GM18505 (cell line): ENCODE measurements around the gene PNMA8B.
A peak's percentile ranks its signal among the peaks of the same experiment; 100 is the strongest.

Experiments
- ATAC-seq: cut with Tn5 transposase; IDR thresholded peaks from one replicate; pipeline ENCODE4 v1.9.1; 2021; ENCODE audit not compliant: unreplicated experiment
- POLR2A ChIP-seq: IDR thresholded peaks from 4 replicates; pipeline ENCODE4 v1.6.1; 2011; ENCODE audit warnings: borderline replicate concordance; ENCODE audit not compliant: insufficient read depth, insufficient read length; ENCODE audit errors: extremely low read depth

The PNMA8B gene

DNA sequence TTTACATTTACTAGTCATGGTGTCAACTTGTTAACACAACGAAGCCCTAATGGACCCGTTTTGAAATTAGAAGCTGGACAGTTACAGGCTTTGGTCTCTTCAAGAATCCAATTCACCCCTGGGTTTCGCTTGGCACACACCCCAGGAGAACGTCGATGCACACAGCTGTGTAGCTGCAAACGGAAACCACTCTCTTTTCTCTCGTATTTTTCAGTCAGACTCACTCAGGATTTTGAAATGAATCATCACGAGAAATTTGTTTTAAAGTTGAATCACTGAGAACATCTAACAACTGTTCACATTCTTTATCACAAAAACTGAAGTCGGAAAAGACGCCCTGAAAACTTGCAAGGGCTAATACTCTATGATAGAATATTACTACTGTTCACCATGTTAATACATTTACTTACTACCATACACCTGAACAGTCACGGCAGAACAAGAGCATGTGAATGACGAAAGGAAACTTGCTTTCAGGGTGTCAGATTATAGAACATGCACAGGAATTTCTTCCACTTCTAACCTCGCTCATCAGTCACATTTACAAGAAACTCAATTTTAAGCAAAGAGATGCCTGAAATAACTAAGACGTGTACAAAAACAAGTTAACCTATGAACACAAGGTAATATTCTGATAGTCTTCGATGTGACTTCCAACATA, 29.0 kb downstream of the PNMA8B start:
- ATAC-seq = peak; percentile 58
- TF ChIP-seq POLR2A = no peak

DNA sequence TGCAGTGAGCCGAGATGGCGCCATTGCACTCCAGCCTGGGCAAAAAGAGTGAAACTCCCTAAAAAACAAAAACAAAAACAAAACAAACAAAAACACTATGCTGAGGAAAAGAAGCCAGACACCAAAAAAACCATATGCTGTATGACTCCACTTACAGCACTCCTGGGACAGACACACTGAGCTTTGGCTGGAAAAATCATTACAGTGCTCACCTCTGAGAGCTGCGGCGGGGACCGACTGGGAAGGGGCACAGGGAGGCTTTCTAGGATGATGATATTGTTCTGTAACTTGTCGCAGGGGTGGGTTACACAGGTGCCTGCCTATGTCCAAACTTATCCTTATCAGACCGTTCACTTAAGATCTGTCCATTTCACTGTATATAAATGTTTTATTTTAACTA, 32.2 kb downstream of the PNMA8B start:
- no peak for ATAC-seq
- no peak for TF ChIP-seq POLR2A

- no peak for ATAC-seq
- no peak for TF ChIP-seq POLR2A
These were observed 34.1 kb downstream of the PNMA8B start for GRCh38 chr19:46461537-46461936.

DNA sequence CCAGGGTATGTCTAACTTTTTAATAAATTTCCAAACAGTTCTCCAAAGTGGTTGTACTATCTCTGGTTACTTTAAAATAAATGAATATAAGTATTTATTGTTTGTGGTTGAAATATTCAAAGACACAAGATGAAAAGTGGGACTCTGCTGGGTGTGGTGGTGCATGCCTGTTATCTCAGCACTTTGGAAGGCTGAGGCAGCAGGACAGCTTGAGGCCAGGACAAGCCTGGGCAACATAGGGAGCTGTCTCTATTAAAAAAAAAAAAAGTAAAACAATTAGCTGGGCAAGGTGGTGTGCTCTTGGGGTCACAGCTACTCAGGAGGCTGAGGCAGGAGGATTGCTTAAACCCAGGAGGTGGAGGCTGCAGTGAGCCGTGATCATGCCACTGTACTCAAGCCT, 34.7 kb downstream of the PNMA8B start:
- no peak for TF ChIP-seq POLR2A
- no peak for ATAC-seq

DNA sequence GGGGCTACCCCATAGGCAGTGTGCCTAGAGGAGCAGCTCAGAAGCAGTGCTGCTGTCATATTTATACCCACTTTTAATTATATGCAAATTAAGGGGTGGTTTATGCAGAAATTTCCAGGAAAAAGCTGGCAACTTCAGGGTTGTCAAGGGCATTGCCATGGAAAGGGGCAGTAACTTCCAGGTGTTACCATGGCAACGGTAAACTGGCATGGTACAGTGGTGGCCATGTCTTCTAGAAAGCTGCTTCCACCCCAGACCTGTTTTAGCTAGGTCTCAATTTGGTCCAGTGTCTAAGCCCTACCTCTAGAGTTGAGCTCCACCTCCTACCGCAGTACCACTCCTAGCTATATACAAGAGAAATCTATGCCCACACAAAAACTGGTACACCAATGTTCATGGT, 35.6 kb downstream of the PNMA8B start:
- TF ChIP-seq POLR2A = no peak
- no peak for ATAC-seq

- no peak for ATAC-seq
- no peak for TF ChIP-seq POLR2A
These were observed 38.7 kb downstream of the PNMA8B start for GRCh38 chr19:46456930-46457329.

DNA sequence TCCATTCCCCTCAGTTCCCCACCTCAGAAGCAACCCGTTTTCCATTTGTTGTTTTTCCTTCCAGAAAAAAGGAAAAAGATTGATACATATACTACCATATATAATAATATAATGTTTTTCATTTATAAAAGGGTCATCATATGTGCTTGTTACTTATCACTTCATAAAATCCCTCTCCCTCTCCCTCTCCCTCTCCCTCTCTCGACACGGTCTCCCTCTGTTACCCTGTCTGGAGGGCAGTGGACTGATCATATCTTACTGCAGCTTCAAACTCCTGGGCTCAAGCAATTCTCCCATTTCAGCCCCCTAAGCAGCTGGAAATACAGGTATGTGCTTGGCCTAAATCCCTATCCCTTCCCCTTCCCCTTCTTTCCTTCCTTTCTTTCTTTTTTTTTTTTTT, 41.4 kb downstream of the PNMA8B start:
- no peak for ATAC-seq
- TF ChIP-seq POLR2A = no peak

- ATAC-seq = no peak
- no peak for TF ChIP-seq POLR2A
These were observed 42.0 kb downstream of the PNMA8B start for GRCh38 chr19:46453661-46454060.

- TF ChIP-seq POLR2A = no peak
- ATAC-seq = no peak
These were observed 43.5 kb downstream of the PNMA8B start for GRCh38 chr19:46452186-46452585.

GRCh38 chr19:46451352-46451751, 44.3 kb downstream of the PNMA8B start:
- no peak for ATAC-seq
- TF ChIP-seq POLR2A = no peak

- no peak for TF ChIP-seq POLR2A
- no peak for ATAC-seq
These were observed 44.9 kb downstream of the PNMA8B start for GRCh38 chr19:46450737-46451136.

DNA sequence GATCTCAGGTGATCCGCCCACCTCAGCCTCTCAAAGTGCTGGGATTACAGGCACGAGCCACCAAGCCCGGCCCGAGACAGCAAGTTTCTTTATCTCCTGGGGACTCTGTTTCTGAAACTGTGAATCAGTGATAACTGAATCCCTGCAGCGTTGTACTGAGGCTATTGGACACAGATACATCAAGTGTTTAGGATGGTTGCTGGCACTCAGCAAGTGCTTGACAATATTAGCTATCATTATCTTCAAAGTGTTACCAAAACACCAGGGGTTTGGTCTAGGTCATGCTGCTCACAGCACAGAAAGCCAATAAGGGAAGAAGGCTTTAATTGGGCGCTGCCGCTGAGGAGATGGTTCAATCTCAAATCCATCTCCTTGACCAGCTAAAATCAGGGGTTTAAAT, 46.4 kb downstream of the PNMA8B start:
- ATAC-seq = no peak
- TF ChIP-seq POLR2A = no peak

DNA sequence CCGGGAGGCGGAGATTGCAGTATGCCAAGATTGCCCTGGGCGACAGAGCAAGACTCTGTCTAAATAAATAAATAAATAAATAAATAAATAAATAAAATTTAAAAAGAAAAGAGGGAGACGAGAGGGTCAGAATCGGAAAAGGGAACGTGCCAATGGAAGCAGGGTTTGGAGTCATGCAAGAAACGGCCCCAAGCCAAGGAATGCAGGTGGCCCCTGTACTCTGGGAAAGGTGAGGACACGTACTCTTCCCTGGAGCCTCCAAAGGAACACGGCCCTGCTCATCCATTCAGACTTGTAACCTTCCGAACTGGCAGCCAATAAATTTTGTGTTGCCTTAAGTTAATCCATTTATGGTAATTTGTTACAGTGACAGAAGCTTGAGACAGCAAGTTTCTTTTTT, 47.1 kb downstream of the PNMA8B start:
- TF ChIP-seq POLR2A = no peak
- ATAC-seq = no peak

- TF ChIP-seq POLR2A = no peak
- no peak for ATAC-seq
These were observed 47.8 kb downstream of the PNMA8B start for GRCh38 chr19:46447824-46448223.

DNA sequence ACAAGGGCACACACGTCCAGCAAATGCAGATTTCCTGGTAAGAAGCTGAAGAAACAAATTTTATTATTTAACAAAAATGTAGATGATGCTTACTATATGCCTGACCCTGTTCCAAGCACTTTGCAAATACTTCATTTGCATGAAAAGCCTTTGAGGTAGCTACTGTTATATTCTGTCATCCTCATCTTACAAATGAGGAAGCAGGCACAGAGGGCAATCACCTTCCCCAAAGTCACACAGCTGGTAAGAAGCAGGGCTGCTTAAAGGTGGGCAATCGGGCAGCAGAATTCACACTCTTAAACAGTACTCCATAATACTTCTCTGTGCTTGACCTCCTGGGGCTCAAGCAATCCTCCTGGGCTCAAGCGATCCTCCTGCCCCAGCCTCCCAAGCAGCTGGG, 48.7 kb downstream of the PNMA8B start:
- TF ChIP-seq POLR2A = no peak
- ATAC-seq = no peak

DNA sequence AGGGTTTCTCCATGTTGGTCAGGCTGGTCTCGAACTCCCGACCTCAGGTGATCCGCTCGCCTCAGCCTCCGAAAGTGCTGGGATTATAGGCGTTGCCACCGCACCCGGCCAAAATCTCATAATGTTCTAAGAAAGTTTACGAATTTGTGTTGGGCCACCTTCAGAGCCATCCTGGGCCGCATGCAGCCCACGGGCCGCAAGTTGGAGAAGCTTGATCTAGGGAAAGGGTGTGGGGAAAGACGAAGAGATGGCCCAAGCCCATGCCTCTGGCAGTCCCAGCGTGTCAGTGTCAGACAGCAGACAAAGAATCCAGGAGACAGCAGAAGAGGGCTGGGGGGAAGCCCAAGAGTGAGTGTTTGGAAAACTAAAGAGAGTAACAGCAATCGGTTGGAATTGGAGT, 49.6 kb downstream of the PNMA8B start:
- no peak for ATAC-seq
- TF ChIP-seq POLR2A = no peak

- no peak for ATAC-seq
These were observed 52.7 kb downstream of the PNMA8B start for GRCh38 chr19:46442808-46443450.

More at GRCh38 chr19:46442808-46443450, 52.7 kb downstream of the PNMA8B start:
- TF ChIP-seq POLR2A = no peak
